Measurements from ENCODE around the gene ABCA4.

The ABCA4 gene

GRCh38 chr1:93980320-93981273 is 140.4 kb downstream of the ABCA4 start:
- H3K27ac ChIP-seq, result no peak overlapping the region
- H3K27me3 ChIP-seq, result no peaks in the 10 kb centered on the region
- no peaks in the 10 kb centered on the region for H3K9me3 ChIP-seq
- H3K4me3 ChIP-seq (ENCODE audit: low read depth in 1 of 2, low read length in 1 of 2), result no peak overlapping the region
- no peaks in the 10 kb centered on the region for H3K36me3 ChIP-seq
- no peaks in the 10 kb centered on the region for H3K4me1 ChIP-seq (ENCODE audit: control insufficient read depth in 1 of 2, insufficient read depth in 1 of 2, low read depth in 1 of 2, low read length in 1 of 2)
- no peak for TF ChIP-seq CTCF (IDR thresholded peaks at IDR 0.05)

DNA sequence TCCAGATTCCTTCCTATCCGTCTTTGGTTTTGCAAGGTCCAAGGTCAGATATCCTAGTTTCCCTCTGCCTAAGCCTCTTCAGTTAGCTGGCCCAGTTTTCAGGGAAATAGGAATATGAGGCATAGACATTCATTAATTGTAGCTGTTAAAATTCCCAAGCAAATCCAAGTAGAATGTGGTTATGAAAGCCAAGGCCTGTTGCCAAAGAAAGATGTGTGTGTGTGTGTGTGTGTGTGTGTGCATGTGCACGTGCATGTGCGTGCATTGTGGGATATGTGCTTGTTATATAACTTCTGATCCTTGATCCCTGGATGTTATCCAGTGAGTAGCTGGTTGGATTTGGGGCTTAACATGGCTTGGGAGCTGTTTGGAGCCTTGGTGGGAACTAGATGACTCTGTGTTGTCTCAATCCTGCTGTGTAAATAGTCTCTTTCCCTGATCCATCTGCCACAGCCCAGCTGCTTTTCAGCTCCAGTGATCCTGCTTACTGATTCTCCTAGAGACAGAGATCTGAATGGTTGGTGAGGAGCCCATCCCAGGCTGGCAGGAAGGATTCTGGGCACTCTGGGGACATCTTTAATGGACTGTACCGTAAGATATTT is 141.1 kb downstream of the ABCA4 start:
- H3K27ac ChIP-seq, result no peak overlapping the region
- no peak for TF ChIP-seq CTCF (IDR thresholded peaks at IDR 0.05)
- no peaks in the 10 kb centered on the region for H3K36me3 ChIP-seq
- H3K27me3 ChIP-seq, result no peaks in the 10 kb centered on the region
- no peak overlapping the region for H3K4me3 ChIP-seq (ENCODE audit: low read depth in 1 of 2, low read length in 1 of 2)
- H3K9me3 ChIP-seq, result no peaks in the 10 kb centered on the region
- no peaks in the 10 kb centered on the region for H3K4me1 ChIP-seq (ENCODE audit: control insufficient read depth in 1 of 2, insufficient read depth in 1 of 2, low read depth in 1 of 2, low read length in 1 of 2)

DNA sequence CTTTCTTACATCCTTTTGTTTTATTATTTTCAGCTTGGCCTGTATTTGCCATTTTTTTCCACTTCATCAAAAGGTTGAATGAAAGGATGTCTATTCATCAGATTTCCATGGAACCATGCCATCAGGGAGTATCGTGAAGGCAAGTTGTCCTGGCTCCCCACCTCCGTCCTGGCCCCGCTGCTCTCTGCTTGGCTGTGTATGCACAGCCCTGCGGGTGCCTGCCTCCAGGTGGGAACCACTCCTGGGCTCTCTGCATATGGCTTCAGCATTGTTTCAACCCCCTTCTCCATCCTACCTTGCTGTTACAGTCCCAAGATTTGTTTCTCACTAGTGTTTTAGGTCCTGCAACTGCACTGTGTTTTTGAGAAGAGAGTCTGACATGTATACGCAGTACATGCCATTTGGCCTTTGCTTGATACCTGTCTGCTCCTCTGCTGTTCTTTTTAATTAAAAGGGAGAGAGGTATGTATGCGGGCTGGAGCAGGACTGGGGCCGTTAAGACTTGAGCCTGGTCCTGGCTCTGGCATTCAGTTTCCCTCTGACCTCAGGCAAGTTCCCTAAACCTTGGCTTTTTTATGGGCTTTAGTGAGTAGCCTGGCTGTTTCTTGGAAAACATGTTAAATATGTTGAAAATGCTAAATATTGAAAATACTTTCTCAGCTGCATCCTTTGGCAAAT is 141.8 kb downstream of the ABCA4 start:
- no peaks in the 10 kb centered on the region for H3K27me3 ChIP-seq

DNA sequence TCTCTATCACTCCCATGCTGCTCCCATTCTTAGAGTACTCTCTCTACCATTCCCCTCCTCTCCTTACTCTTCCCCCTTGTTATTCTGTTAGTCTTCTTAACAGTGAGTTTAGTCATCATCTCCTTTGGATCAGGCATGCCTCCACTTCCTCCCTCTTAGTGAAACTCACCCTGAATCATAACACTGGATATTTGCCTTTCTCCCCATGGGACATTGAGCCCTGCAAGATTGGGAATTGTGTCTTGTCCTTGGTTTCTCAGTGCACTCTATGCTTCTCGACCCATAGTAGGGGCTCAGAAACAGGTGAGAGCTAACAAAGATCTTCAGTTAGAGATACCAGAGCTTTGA is 143.4 kb downstream of the ABCA4 start:
- H3K27ac ChIP-seq, result no peak overlapping the region
- no peak overlapping the region for H3K4me3 ChIP-seq (ENCODE audit: low read depth in 1 of 2, low read length in 1 of 2)
- no peaks in the 10 kb centered on the region for H3K36me3 ChIP-seq
- no peak for TF ChIP-seq CTCF (IDR thresholded peaks at IDR 0.05)
- no peaks in the 10 kb centered on the region for H3K27me3 ChIP-seq
- no peaks in the 10 kb centered on the region for H3K9me3 ChIP-seq
- H3K4me1 ChIP-seq (ENCODE audit: control insufficient read depth in 1 of 2, insufficient read depth in 1 of 2, low read depth in 1 of 2, low read length in 1 of 2), result no peaks in the 10 kb centered on the region

More for the DNA sequence above, 141.8 kb downstream of the ABCA4 start:
- Histone ChIP-seq H3K9me3 (no peaks in the 10 kb centered on the region), H3K4me1 (ENCODE audit: control insufficient read depth in 1 of 2, insufficient read depth in 1 of 2, low read depth in 1 of 2, low read length in 1 of 2) (no peaks in the 10 kb centered on the region), H3K36me3 (no peaks in the 10 kb centered on the region), H3K27ac (no peak overlapping the region), H3K4me3 (ENCODE audit: low read depth in 1 of 2, low read length in 1 of 2) (no peak overlapping the region)
- no peak for TF ChIP-seq CTCF (IDR thresholded peaks at IDR 0.05)

DNA sequence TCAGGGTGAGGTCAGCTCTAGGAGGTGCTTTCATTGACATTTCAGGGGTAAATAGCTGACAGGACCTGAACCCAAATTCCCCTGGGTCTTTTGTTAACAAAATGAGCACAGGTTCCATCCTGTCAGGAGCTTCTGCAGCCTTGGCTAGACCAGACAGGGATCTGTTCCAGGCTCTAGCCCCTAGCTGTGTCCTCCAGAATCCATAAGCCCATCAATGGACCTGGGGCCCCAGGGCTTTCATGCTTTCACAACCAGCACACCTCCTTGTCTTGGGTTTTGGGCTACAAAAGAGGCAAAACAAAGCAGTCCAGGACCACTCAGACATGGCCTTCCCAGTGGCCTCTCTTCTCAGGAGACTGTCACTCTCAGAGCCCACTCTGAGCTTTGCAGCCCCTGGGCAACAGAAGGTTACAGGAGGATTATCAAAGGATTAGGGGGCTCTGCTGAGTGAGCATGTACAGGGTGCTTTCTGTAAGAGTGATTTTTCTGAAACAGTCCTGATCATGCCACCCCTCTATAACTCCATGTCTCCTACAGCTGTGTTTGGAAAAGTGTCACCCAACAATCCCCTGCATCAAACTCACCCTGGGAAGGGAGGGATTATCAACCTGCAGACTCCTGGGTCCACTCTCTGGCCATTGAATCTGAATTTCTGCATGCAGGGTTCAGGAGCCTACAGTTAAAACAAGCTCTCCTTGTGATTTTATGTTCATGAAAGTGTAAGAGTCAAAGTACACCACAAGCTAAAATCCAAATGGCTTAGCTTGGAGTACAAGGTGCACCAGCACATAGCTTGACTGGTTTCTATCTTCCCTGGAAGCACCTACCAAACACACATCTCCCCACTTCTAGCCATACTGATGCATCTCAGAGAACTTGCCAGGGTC is 144.0 kb downstream of the ABCA4 start:
- no peaks in the 10 kb centered on the region for H3K9me3 ChIP-seq
- no peaks in the 10 kb centered on the region for H3K27me3 ChIP-seq
- no peaks in the 10 kb centered on the region for H3K36me3 ChIP-seq
- H3K4me3 ChIP-seq (ENCODE audit: low read depth in 1 of 2, low read length in 1 of 2), result no peak overlapping the region
- H3K27ac ChIP-seq, result no peak overlapping the region
- no peak for TF ChIP-seq CTCF (IDR thresholded peaks at IDR 0.05)
- no peaks in the 10 kb centered on the region for H3K4me1 ChIP-seq (ENCODE audit: control insufficient read depth in 1 of 2, insufficient read depth in 1 of 2, low read depth in 1 of 2, low read length in 1 of 2)

Data from neutrophil (primary cell).